Measurements from ENCODE around the gene SPTBN2. TPM values are rescaled to one million over a fixed set of nuclear protein-coding genes. Genes with fewer than 3 reads are reported as not detected.

The SPTBN2 gene
- total RNA-seq, 2 experiments from 2014 or later, result 0.18 to 0.25 TPM

Other genes starting within 250 kb of the SPTBN2 start
- gene DPP3, start 248.8 kb downstream of the SPTBN2 start, total RNA-seq, result 10 to 100 TPM; 59.3 to 60.6 TPM
- 10 to 100 TPM; 16.8 to 16.9 TPM for gene BBS1, start 218.6 kb downstream of the SPTBN2 start, total RNA-seq
- 10 to 100 TPM; 25.9 to 26.0 TPM for gene ZDHHC24, start 183.2 kb downstream of the SPTBN2 start, total RNA-seq
- gene ACTN3, start 182.3 kb downstream of the SPTBN2 start, total RNA-seq, result under 1 TPM; 0.30 to 0.35 TPM
- gene CTSF, start 160.6 kb downstream of the SPTBN2 start, total RNA-seq, result 1 to 10 TPM; 3.7 to 4.3 TPM
- gene CCDC87, start 136.2 kb downstream of the SPTBN2 start, total RNA-seq, result not detected
- 10 to 100 TPM; 32.8 to 33.2 TPM for gene CCS, start 136.0 kb downstream of the SPTBN2 start, total RNA-seq
- 100 to 1,000 TPM; 116 to 120 TPM for gene RBM14, start 112.6 kb downstream of the SPTBN2 start, total RNA-seq
- gene RBM4, start 90.5 kb downstream of the SPTBN2 start, total RNA-seq, result 100 to 1,000 TPM; 109 to 110 TPM
- gene RBM4B, start 51.3 kb downstream of the SPTBN2 start, total RNA-seq, result 10 to 100 TPM; 19.6 to 20.1 TPM
- 10 to 100 TPM; 21.2 to 22.0 TPM for gene RCE1, start 114.2 kb upstream of the SPTBN2 start, total RNA-seq
- gene LRFN4, start 127.8 kb upstream of the SPTBN2 start, total RNA-seq, result 10 to 100 TPM; 23.2 to 28.3 TPM
- gene PC, start 229.2 kb upstream of the SPTBN2 start, total RNA-seq, result 1 to 10 TPM; 5.1 to 7.4 TPM
- not detected for gene C11orf86, start 246.1 kb upstream of the SPTBN2 start, total RNA-seq